HG02885 (cell line): ENCODE data around the gene CEP41.
A peak's percentile ranks its signal among the peaks of the same experiment; 100 is the strongest.

Source experiments
- ATAC-seq: cut with Tn5 transposase; IDR thresholded peaks from one replicate; pipeline ENCODE4 v1.9.1; 2021; ENCODE audit warnings: mild to moderate bottlenecking; ENCODE audit not compliant: unreplicated experiment, poor library complexity

CEP41 gene

DNA sequence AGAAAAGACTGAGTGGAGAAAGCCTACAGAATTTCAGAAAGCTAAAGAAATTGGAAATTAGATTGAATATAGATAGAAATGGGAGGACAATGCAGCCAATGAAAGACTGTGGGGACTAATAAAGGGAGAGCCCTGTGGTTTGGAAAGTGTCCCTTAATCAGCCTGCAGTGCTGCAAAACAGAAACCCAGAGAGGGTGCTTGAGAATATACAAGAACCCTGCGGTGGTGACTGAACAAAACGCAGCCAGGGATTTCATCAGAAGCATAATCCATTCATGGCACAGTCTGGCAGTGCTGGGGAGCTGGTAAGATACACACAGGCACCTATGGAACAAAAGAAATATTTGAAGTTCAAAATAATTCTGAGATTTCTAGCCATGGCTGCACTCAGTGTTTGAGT, 19.1 kb downstream of the CEP41 start:
- peak; percentile 43 for ATAC-seq

- no peak for ATAC-seq
Observed at GRCh38 chr7:130420943-130421578, 19.8 kb downstream of the CEP41 start.

GRCh38 chr7:130419658-130420057, 21.2 kb downstream of the CEP41 start:
- ATAC-seq, result no peak

DNA sequence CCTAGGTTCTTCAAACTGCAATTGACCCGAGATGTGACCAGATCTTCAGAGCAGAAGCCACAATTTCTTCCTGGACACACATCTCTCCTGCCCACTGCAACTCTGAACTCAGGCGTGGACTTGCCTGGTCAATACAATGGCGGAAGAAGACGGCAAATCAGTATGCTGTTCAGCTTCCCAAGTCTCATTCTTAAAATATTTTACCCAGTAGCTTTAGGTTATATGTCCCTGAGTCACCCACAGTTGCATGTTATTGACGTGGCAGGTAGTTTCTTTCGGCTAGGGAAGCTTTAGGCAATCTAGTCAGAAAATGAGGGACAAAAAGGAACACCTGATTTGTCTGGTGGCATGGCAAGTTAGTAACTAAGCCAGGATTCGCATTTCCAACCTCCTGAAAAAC, 22.5 kb downstream of the CEP41 start:
- ATAC-seq, result no peak

DNA sequence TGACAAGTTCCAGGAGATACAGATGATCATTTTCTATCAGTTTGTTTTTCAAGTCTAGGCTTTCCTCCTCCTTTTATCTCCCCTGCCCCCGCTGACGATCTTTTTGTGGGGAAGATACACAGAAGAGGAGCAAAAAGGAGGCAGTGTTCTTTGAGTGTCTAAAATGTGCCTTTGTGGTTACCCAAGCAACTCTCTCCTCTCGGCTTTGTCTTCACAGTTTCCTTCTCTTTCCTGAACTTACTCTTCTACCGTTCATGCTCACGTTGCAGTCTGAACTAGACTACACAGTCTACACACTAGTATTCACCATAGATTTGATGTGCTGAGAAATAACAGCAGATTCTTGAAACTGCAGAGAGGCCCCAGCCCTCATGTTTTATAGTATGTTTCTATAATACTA, 23.6 kb downstream of the CEP41 start:
- no peak for ATAC-seq

- ATAC-seq, result no peak
Observed at GRCh38 chr7:130415006-130415405, 25.8 kb downstream of the CEP41 start.

DNA sequence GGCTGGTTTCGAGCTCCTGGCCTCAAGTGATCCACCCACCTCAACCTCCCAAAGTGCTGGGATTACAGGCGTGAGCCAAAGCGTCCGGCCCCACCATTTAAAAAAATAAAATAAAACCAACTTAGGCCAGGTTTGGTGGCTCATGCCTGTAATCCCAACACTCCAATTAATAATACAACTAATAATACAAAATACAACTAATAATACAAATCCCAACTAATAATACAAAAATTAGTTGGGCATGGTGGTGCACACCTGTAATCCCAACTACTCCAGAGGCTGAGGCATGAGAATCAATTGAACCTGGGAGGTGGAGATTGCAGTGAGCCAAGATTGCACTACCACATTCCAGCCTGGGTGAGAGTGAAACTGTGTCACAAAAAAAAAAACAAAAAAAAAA, 27.6 kb downstream of the CEP41 start:
- no peak for ATAC-seq

GRCh38 chr7:130410868-130411541, 29.8 kb downstream of the CEP41 start:
- no peak for ATAC-seq

GRCh38 chr7:130409712-130410072, 31.1 kb downstream of the CEP41 start:
- no peak for ATAC-seq

- no peak for ATAC-seq
Observed at GRCh38 chr7:130409067-130409711, 31.6 kb downstream of the CEP41 start.

GRCh38 chr7:130405003-130405402, 35.8 kb downstream of the CEP41 start:
- no peak for ATAC-seq

DNA sequence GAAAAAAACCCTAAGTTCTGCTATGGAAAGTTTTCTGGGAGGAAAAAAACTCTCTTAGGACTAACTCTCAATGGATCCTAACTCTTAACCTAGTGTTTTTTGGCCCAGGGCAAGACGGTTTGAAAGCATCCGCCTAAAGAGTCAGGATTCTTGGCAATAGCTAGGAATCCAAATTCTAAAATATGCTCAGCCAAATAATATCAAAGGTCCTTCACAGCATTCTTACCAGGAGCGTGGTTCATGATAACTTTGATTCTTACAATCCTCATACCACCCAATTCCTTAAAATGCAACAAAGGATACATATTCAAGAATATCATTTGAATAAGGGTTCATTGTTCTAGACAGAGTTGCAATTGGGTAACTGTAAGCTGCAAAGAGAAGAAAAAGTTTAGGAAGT, 39.2 kb downstream of the CEP41 start:
- no peak for ATAC-seq

GRCh38 chr7:130401101-130401500, 39.7 kb downstream of the CEP41 start:
- ATAC-seq, result no peak

DNA sequence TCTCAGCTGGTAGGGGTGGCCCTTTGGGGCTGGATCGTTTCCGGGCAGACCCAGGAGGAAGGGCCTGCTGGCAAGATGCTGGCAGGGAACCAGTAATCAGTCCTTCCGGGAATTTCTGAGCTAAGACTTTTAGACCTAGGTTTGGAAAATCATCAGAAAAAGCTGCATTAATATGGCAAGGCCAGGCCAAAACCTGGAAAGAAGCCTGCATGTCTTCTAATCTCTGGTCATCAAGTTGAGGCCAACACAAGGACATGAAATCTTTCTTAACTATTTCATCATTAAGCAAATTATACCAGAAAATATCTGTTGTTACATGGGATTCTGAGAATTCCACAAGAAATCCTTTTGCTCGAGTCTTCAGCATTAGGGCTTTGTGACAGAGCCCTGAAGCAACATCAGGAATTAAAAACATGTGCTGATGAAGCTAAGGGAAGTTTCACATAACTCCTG, 40.7 kb downstream of the CEP41 start:
- ATAC-seq, result no peak

- no peak for ATAC-seq
Observed at GRCh38 chr7:130398526-130399090, 42.2 kb downstream of the CEP41 start.

GRCh38 chr7:130397758-130398073, 43.1 kb downstream of the CEP41 start:
- no peak for ATAC-seq

- no peak for ATAC-seq
Observed at GRCh38 chr7:130397051-130397757, 43.6 kb downstream of the CEP41 start.

- ATAC-seq, result no peak
Observed at GRCh38 chr7:130396109-130396508, 44.7 kb downstream of the CEP41 start.

DNA sequence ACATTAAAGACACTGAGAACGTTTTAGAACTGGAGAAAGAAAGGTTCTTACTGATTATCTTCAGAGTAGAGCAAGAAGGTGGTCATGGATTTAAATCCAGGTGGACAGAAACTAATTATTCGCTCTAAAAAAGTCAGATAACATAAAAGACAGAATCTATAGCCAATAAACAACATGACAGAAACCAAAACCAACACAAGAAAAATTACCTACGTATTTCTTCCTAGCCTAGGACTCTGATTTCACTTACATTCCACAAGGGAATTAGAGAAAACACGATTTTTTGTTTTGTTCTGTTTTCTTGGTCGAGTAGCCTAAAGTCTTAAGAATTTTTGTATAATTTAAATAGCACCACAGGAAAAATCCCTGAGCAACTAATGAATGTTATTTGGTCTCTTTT, 45.4 kb downstream of the CEP41 start:
- ATAC-seq, result no peak

DNA sequence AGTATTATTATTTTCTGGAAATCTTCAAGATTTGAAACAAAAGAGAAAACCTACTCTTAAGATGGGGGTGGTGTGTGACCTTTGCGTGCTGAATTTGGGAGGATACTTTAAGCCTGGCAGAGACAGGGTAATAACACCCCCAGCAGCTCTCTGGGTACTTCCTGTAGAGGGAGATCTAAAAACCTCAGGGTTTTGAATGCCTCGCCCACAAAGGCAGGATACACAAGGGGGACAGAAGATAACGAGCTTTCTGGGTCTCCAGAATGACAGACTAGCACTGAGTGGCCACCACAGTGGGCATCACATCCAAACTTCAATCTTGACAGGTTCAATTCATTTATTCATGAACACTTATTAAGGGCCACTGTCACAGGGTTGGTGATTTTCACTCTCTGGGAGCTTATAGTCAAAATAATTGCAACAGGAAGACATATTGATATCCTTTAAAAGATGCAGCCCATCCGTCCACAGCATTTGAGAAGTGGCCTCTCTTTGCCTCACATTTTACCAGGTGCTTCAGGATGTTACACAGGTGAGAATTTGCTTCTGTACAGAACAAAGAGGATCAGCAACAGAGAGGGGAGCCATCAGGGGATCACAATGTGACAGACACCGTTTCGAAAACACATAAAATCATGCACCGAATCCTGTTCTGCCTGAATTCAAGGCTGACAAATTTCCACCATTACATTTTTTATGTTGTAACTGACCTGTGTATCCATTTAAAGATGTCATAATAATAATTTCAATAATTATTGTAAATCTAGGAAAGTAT, 46.2 kb downstream of the CEP41 start:
- ATAC-seq, result no peak
